GM12878 (cell line): ENCODE results near the gene NISCH. TPM values are rescaled to one million over a fixed set of nuclear protein-coding genes. Genes with fewer than 3 reads are reported as not detected.

Experiments
- ATAC-seq: fragments of 200-7000 bp; cut with Tn5 transposase; 3 replicates; pipeline ENCODE4 v1.9.1; 2020; ENCODE audit warnings: mild to moderate bottlenecking, moderate library complexity
- BruUV-seq: library from RNA; stranded (reverse); fragments of 400-500 nt; replicated peaks from 2 replicates; lab custom pipeline; 2021; lab: Mats Ljungman, UMichigan
- CTCF ChIA-PET: fragments of 300-600 bp; sonication (Branson Sonifier 250); formaldehyde crosslinking; extraction: SDS; loops from one replicate; lab custom pipeline; 2021; ENCODE audit warnings: inconsistent platforms; lab: Yijun Ruan, JAX
- POLR2A ChIA-PET: fragments of 350-600 bp; formaldehyde crosslinking; extraction: SDS; loops from one replicate; lab custom pipeline; 2021; ENCODE audit warnings: inconsistent platforms; lab: Charles Lee
- RAD21 ChIA-PET: fragments of 300-600 bp; sonication (Branson Sonifier 250); formaldehyde crosslinking; loops from one replicate; lab custom pipeline; 2023; ENCODE audit warnings: antibody characterized with exemption; ENCODE audit not compliant: unreplicated experiment; lab: Charles Lee
- SMC1A ChIA-PET: fragments of 300-600 bp; sonication (Branson Sonifier 250); formaldehyde crosslinking; loops from one replicate; lab custom pipeline; 2023; ENCODE audit not compliant: unreplicated experiment, uncharacterized antibody; lab: Charles Lee
- DNase-seq: peaks from one replicate; pipeline ENCODE4 v3.0.0-alpha.2; 2011; ENCODE audit warnings: low read depth, low spot score
- FAIRE-seq: peaks from 3 replicates; lab custom pipeline; 2011; peaks lifted over from hg19 to GRCh38; lab: Jason Lieb, UNC
- H2AFZ ChIP-seq: 2 replicates; pipeline ENCODE4 v1.6.0; 2011; ENCODE audit warnings: low read depth, low read length, control low read depth; ENCODE audit not compliant: control insufficient read depth
- H3K27ac ChIP-seq: 2 replicates; pipeline ENCODE4 v1.5.1; 2011; ENCODE audit warnings: control low read depth; ENCODE audit not compliant: control insufficient read depth, insufficient read depth
- H3K27me3 ChIP-seq, 2 experiments: replicated peaks in 1 of 2; 2 replicates each; pipeline versions ENCODE4 v1.6.0 to v1.6.1; 2011; ENCODE audit warnings: low read length in 1 of 2; ENCODE audit not compliant: control insufficient read depth in 2 of 2, insufficient read depth in 2 of 2
- H3K36me3 ChIP-seq, 2 experiments: 2 replicates each; pipeline ENCODE4 v1.5.1; 2011; ENCODE audit warnings: low read length in 1 of 2; ENCODE audit not compliant: control insufficient read depth in 2 of 2, insufficient read depth in 2 of 2
- H3K4me1 ChIP-seq: 2 replicates; pipeline ENCODE4 v1.6.1; 2011; ENCODE audit warnings: mild to moderate bottlenecking, low read length, moderate library complexity, mixed read lengths; ENCODE audit not compliant: control insufficient read depth, insufficient read depth
- H3K4me2 ChIP-seq: 2 replicates; pipeline ENCODE4 v1.6.0; 2011; ENCODE audit warnings: control low read depth; ENCODE audit not compliant: control insufficient read depth, insufficient read depth
- H3K4me3 ChIP-seq: fragments of 200-600 bp; sonication (generic); 2 replicates; pipeline ENCODE4 v1.5.1; 2016
- H3K79me2 ChIP-seq: 2 replicates; pipeline ENCODE4 v1.6.0; 2011; ENCODE audit warnings: low read length; ENCODE audit not compliant: control insufficient read depth, insufficient read depth
- H3K9ac ChIP-seq: 2 replicates; pipeline ENCODE4 v1.8.0; 2011; ENCODE audit warnings: low read length, control low read depth, mixed read lengths; ENCODE audit not compliant: control insufficient read depth, insufficient read depth
- H3K9me3 ChIP-seq: replicated peaks from 3 replicates; pipeline ENCODE4 v1.5.1; 2011; ENCODE audit warnings: mild to moderate bottlenecking, low read length; ENCODE audit not compliant: control insufficient read depth, insufficient read depth
- H4K20me1 ChIP-seq: 2 replicates; pipeline ENCODE4 v1.6.0; 2011; ENCODE audit not compliant: control insufficient read depth, insufficient read depth
- MXI1 ChIP-seq: fragments of 150-350 bp; IDR thresholded peaks from 2 replicates; pipeline ENCODE4 v1.6.1; 2011; ENCODE audit warnings: low read depth, mild to moderate bottlenecking, inconsistent platforms, low read length, improper control_type of control experiment
- PAX5 ChIP-seq: IDR thresholded peaks from 2 replicates; pipeline ENCODE4 v1.6.1; 2011; ENCODE audit warnings: low read depth, low read length, borderline replicate concordance
- ZSCAN29 ChIP-seq: fragments of 450-650 bp; IDR thresholded peaks from 2 replicates; pipeline ENCODE4 v1.6.1; 2017; ENCODE audit warnings: mild to moderate bottlenecking, moderate library complexity
- WGBS: methylation state at CpG from one replicate; pipeline ENCODE4 v1.1.6; 2016; ENCODE audit warnings: low lambda C conversion rate; ENCODE audit not compliant: insufficient replicate concordance, insufficient coverage; ENCODE audit errors: missing lambda C conversion rate; 5-methylcytosine and 5-hydroxymethylcytosine counted together
- in situ Hi-C: fragments of 300-500 bp; cut with MboI; formaldehyde crosslinking; loops from 9 replicates; pipeline ENCODE4 v1.14.3; 2018; ENCODE audit warnings: mixed read lengths
- intact Hi-C: fragments of 100-400 bp; cut with micrococcal nuclease; formaldehyde crosslinking; loops from one replicate; pipeline ENCODE4 v1.14.2; 2022; ENCODE audit not compliant: unreplicated experiment
- polyA plus RNA-seq, 11 experiments: library from polyadenylated mRNA; depleted of rRNA in 4 of 11; unstranded in 6 of 11; stranded (reverse) in 5 of 11; fragments of >200 nt; fragmentation: Nextera tagmentation in 4 of 11; fragmentation: Illumina TruSeq in 1 of 11; extraction: Ambion mirVana in 4 of 11; extraction: Trizol in 1 of 11; gene quantifications; 1 replicate in 1 of 11; 2 replicates in 10 of 11; pipeline versions ENCODE4 v1.2.1 to v1.2.3, GENCODE V29; 2011 to 2016; ENCODE audit warnings: inconsistent platforms in 2 of 11, missing spikeins in 2 of 11, low read depth in 1 of 11
- total RNA-seq, 4 experiments: library from RNA; depleted of rRNA in 3 of 4; stranded (reverse); fragments of >200 nt in 3 of 4; fragmentation: Illumina TruSeq in 1 of 4; extraction: Trizol in 1 of 4; gene quantifications; 2 replicates each; pipeline versions ENCODE4 v1.2.1 to v1.2.3, GENCODE V29; 2013 to 2021
- TF ChIP-seq, protein P1 (sequence below): fragments of 450-650 bp; IDR thresholded peaks from 2 replicates; pipeline ENCODE4 v1.6.1; 2016; ENCODE audit warnings: mild to moderate bottlenecking
- TF ChIP-seq, protein P2 (sequence below): IDR thresholded peaks from 2 replicates; pipeline ENCODE4 v1.6.1; 2012; ENCODE audit warnings: low read depth, low read length, improper control_type of control experiment

NISCH gene
- total and polyA plus RNA-seq, 10 of the 15 experiments (the other 5 are each of a cell fraction or from before 2014, with no cell fraction given): 0.76 to 52.5 (median 24.6) TPM

DNA sequence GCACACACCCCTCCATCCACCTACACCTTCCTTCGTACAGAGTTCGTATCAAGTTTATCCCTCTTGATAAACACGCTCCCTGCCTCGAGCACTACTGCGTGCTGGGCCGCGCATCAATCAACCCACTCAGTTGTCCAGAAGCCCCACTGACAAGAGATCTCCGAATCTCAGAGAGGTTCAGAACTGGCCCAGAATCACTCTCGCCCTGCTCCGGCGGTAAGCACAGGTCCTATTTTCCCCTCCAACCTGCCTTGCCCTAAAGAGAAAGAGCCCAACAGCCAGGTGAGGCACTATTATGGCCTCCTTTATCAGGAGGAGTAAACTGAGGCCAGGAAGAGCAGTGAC is 494 bp upstream of the NISCH start:
- CTCF ChIA-PET: interaction anchor here (0.5 kb wide), 1 partner anchor 43 kb away, joined by 5 read pairs; no protein-coding TSS in a partner anchor

More for the DNA sequence above, 494 bp upstream of the NISCH start:
- Histone ChIP-seq H3K9me3 (no peaks in the 10 kb centered on the region), H3K9ac (peak overlapping the region; percentile 87), H4K20me1 (no peaks in the 10 kb centered on the region), H3K27me3 (no peaks in the 10 kb centered on the region), H3K4me2 (peak overlapping the region; percentile 96), H2AFZ (peak overlapping the region; percentile 98), H3K4me3 (peak overlapping the region; percentile 65), H3K4me1 (peaks cover 36% of the 10 kb centered on the region), H3K36me3 (peaks cover 0 to 8% of the 10 kb centered on the region in 2 experiments; a peak in 3 of 4 replicates), H3K27ac (peak overlapping the region; percentile 84), H3K79me2 (peaks cover 26% of the 10 kb centered on the region)
- SMC1A ChIA-PET: interaction anchor here (1.1 kb wide), 1 partner anchor 43 kb away, joined by 3 read pairs; no protein-coding TSS in a partner anchor
- 6% methylated on average over 11 of the region's 11 CpGs for WGBS
- DNase-seq (no peak), FAIRE-seq (no peak), ATAC-seq (no peak)
- in situ Hi-C loops (no loop called here), intact Hi-C loops (loop anchor here (5.0 to 10.0 kb wide), 2 partner anchors 82 to 230 kb away; partner anchors contain the start of genes GNL3, PBRM1 and UQCC5)
- TSS peak; percentile 92 for BruUV-seq
- TF ChIP-seq, protein P1, sequence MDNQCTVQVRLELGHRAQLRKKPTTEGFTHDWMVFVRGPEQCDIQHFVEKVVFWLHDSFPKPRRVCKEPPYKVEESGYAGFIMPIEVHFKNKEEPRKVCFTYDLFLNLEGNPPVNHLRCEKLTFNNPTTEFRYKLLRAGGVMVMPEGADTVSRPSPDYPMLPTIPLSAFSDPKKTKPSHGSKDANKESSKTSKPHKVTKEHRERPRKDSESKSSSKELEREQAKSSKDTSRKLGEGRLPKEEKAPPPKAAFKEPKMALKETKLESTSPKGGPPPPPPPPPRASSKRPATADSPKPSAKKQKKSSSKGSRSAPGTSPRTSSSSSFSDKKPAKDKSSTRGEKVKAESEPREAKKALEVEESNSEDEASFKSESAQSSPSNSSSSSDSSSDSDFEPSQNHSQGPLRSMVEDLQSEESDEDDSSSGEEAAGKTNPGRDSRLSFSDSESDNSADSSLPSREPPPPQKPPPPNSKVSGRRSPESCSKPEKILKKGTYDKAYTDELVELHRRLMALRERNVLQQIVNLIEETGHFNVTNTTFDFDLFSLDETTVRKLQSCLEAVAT: peak; percentile 16; the same call in 1 of the 2 replicates
- no peak for TF ChIP-seq ZSCAN29
- no peak for TF ChIP-seq MXI1
- TF ChIP-seq PAX5: no peak
- TF ChIP-seq, protein P2, sequence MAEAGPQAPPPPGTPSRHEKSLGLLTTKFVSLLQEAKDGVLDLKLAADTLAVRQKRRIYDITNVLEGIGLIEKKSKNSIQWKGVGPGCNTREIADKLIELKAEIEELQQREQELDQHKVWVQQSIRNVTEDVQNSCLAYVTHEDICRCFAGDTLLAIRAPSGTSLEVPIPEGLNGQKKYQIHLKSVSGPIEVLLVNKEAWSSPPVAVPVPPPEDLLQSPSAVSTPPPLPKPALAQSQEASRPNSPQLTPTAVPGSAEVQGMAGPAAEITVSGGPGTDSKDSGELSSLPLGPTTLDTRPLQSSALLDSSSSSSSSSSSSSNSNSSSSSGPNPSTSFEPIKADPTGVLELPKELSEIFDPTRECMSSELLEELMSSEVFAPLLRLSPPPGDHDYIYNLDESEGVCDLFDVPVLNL: no peak
- RAD21 ChIA-PET: interaction anchor here (0.9 kb wide), 1 partner anchor 167 kb away, joined by 3 read pairs; the partner anchor contains the start of gene GLYCTK
- POLR2A ChIA-PET: no interaction called here
